Measurements from ENCODE around the gene ARSG. TPM values are rescaled to one million over a fixed set of nuclear protein-coding genes. Genes with fewer than 3 reads are reported as not detected.

The ARSG gene
- polyA plus RNA-seq, 1 donor (not counting 4 experiments of a cell fraction or from before 2014, with no cell fraction given): 0.41 TPM

GRCh38 chr17:68302666-68303065 is 11.4 kb downstream of the ARSG start:
- no peak for FAIRE-seq
- Histone ChIP-seq H3K4me2 (ENCODE audit: control insufficient read depth, extremely low read depth, insufficient read depth, low read depth, low read length) (no peak overlapping the region), H2AFZ (ENCODE audit: control insufficient read depth, low read length) (no peak overlapping the region)

GRCh38 chr17:68304706-68305105 is 13.4 kb downstream of the ARSG start:
- TF ChIP-seq EZH2 (IDR thresholded peaks at IDR 0.05; ENCODE audit: low read length) (no peak), CTCF (optimal IDR thresholded peaks at IDR 0.05 in 1 of 3, IDR thresholded peaks at IDR 0.05 in 1 of 3, conservative IDR thresholded peaks at IDR 0.05 in 1 of 3; ENCODE audit: extremely low read depth in 1 of 3, insufficient read depth in 2 of 3, low read length in 3 of 3) (no peak)
- no peaks in the 10 kb centered on the region for H3K9me3 ChIP-seq (ENCODE audit: control insufficient read depth, low read depth, low read length)
- dilution Hi-C loops (cut with MboI; ENCODE audit: extremely low pct_ligation_motif_present, low sequenced_read_pairs): no loop called here
- no peak overlapping the region for H3K4me3 ChIP-seq (ENCODE audit: control insufficient read depth in 2 of 3, extremely low read depth in 1 of 3, insufficient read depth in 2 of 3, low read depth in 1 of 3, low read length in 3 of 3)
- H4K20me1 ChIP-seq (ENCODE audit: control insufficient read depth, extremely low read depth, insufficient read depth, low read length): no peaks in the 10 kb centered on the region
- H3K79me2 ChIP-seq (ENCODE audit: control insufficient read depth, insufficient read depth, low read length): no peaks in the 10 kb centered on the region
- no peak overlapping the region for H3K9ac ChIP-seq (ENCODE audit: control insufficient read depth, extremely low read depth, insufficient read depth, low read length)
- FAIRE-seq: no peak
- no peaks in the 10 kb centered on the region for H3K4me1 ChIP-seq (ENCODE audit: control insufficient read depth, extremely low read depth, insufficient read depth, low read length)
- no peak overlapping the region for H2AFZ ChIP-seq (ENCODE audit: control insufficient read depth, low read length)
- no peaks in the 10 kb centered on the region for H3K27me3 ChIP-seq (ENCODE audit: control insufficient read depth, extremely low read depth, insufficient read depth, low read length)
- H3K4me2 ChIP-seq (ENCODE audit: control insufficient read depth, extremely low read depth, insufficient read depth, low read depth, low read length): no peak overlapping the region
- H3K9me1 ChIP-seq (ENCODE audit: control insufficient read depth, extremely low read depth, insufficient read depth, low read length): no peaks in the 10 kb centered on the region
- no peak for DNase-seq (ENCODE audit: low read depth, low spot score)
- H3K27ac ChIP-seq (ENCODE audit: control insufficient read depth, insufficient read depth, low read length): no peak overlapping the region
- no peaks in the 10 kb centered on the region for H3K36me3 ChIP-seq (ENCODE audit: control insufficient read depth in 2 of 2, extremely low read depth in 1 of 2, insufficient read depth in 2 of 2, low read length in 2 of 2)

More at GRCh38 chr17:68302666-68303065, 11.4 kb downstream of the ARSG start:
- dilution Hi-C loops (cut with MboI; ENCODE audit: extremely low pct_ligation_motif_present, low sequenced_read_pairs): no loop called here
- Histone ChIP-seq H3K4me3 (ENCODE audit: control insufficient read depth in 2 of 3, extremely low read depth in 1 of 3, insufficient read depth in 2 of 3, low read depth in 1 of 3, low read length in 3 of 3) (no peak overlapping the region), H3K9me3 (ENCODE audit: control insufficient read depth, low read depth, low read length) (no peaks in the 10 kb centered on the region), H3K36me3 (ENCODE audit: control insufficient read depth in 2 of 2, extremely low read depth in 1 of 2, insufficient read depth in 2 of 2, low read length in 2 of 2) (no peaks in the 10 kb centered on the region), H3K79me2 (ENCODE audit: control insufficient read depth, insufficient read depth, low read length) (no peaks in the 10 kb centered on the region), H4K20me1 (ENCODE audit: control insufficient read depth, extremely low read depth, insufficient read depth, low read length) (no peaks in the 10 kb centered on the region), H3K27ac (ENCODE audit: control insufficient read depth, insufficient read depth, low read length) (no peak overlapping the region), H3K9ac (ENCODE audit: control insufficient read depth, extremely low read depth, insufficient read depth, low read length) (no peak overlapping the region), H3K9me1 (ENCODE audit: control insufficient read depth, extremely low read depth, insufficient read depth, low read length) (no peaks in the 10 kb centered on the region), H3K27me3 (ENCODE audit: control insufficient read depth, extremely low read depth, insufficient read depth, low read length) (no peaks in the 10 kb centered on the region), H3K4me1 (ENCODE audit: control insufficient read depth, extremely low read depth, insufficient read depth, low read length) (no peaks in the 10 kb centered on the region)
- TF ChIP-seq CTCF (optimal IDR thresholded peaks at IDR 0.05 in 1 of 3, IDR thresholded peaks at IDR 0.05 in 1 of 3, conservative IDR thresholded peaks at IDR 0.05 in 1 of 3; ENCODE audit: extremely low read depth in 1 of 3, insufficient read depth in 2 of 3, low read length in 3 of 3) (no peak), EZH2 (IDR thresholded peaks at IDR 0.05; ENCODE audit: low read length) (no peak)
- DNase-seq (ENCODE audit: low read depth, low spot score): no peak
